Stimulated activated CD8-positive, alpha-beta memory T cell treated with anti-CD3 and anti-CD28 coated beads, Interleukin-12 subunit alpha, Interleukin-12 subunit beta, amount 100 ng/mL, for 1 hour (primary cell): ENCODE data around the gene STK39.

Experiments
- DNase-seq: peaks from one replicate; pipeline ENCODE4 v3.0.0-alpha.2; 2020; ENCODE audit warnings: low read depth

STK39 gene

GRCh38 chr2:168183308-168183997 is 63.9 kb downstream of the STK39 start:
- no peak for DNase-seq

GRCh38 chr2:168182550-168183249 is 64.7 kb downstream of the STK39 start:
- no peak for DNase-seq

GRCh38 chr2:168181825-168182224 is 65.6 kb downstream of the STK39 start:
- no peak for DNase-seq

GRCh38 chr2:168180914-168181313 is 66.5 kb downstream of the STK39 start:
- DNase-seq: no peak

- DNase-seq: no peak
These were observed 66.9 kb downstream of the STK39 start for GRCh38 chr2:168180483-168180882.

- no peak for DNase-seq
These were observed 67.8 kb downstream of the STK39 start for GRCh38 chr2:168179592-168179991.

- no peak for DNase-seq
These were observed 68.7 kb downstream of the STK39 start for GRCh38 chr2:168178520-168179324.

- DNase-seq: no peak
These were observed 71.0 kb downstream of the STK39 start for GRCh38 chr2:168176402-168176801.

- DNase-seq: no peak
These were observed 71.9 kb downstream of the STK39 start for GRCh38 chr2:168175469-168175868.

- no peak for DNase-seq
These were observed 72.6 kb downstream of the STK39 start for GRCh38 chr2:168174756-168175155.

GRCh38 chr2:168172071-168172470 is 75.3 kb downstream of the STK39 start:
- no peak for DNase-seq

- DNase-seq: no peak
These were observed 76.2 kb downstream of the STK39 start for GRCh38 chr2:168171059-168171762.

- no peak for DNase-seq
These were observed 78.2 kb downstream of the STK39 start for GRCh38 chr2:168169097-168169745.

- no peak for DNase-seq
These were observed 79.7 kb downstream of the STK39 start for GRCh38 chr2:168167511-168168263.

GRCh38 chr2:168166902-168167510 is 80.4 kb downstream of the STK39 start:
- DNase-seq: no peak

- DNase-seq: no peak
These were observed 81.2 kb downstream of the STK39 start for GRCh38 chr2:168165985-168166901.

- no peak for DNase-seq
These were observed 82.0 kb downstream of the STK39 start for GRCh38 chr2:168165397-168165796.

- DNase-seq: no peak
These were observed 86.5 kb downstream of the STK39 start for GRCh38 chr2:168160897-168161296.
